ENCODE results near the gene DTX2.
"Not testable (repeated sequence)": the region's sequence is repeated elsewhere in the genome, so short reads cannot be mapped to it uniquely, and the experiment has no call there.

DTX2 gene

DNA sequence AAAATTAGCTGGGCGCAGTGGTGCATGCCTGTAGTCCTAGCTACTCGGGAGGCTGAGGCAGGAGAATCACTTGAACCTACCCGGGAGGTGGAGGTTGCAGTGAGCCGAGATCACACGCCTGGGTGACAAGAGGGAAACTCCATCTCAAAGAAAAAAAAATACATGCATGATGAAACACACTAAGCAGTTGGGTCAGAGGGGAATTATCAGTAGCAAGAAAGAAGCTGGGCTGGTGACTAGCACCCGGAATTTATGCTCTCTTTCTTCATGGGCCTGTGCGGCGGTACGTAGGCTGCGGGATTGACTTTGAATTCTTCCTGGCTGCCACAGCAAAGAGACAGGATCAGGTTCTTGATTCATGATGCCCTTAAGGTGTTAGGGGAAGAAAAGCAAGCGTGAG lies 18.1 kb downstream of the DTX2 start:
- H3K4me3 ChIP-seq; H3K9ac ChIP-seq; H3K27ac ChIP-seq; H3K27me3 ChIP-seq; H3K9me3 ChIP-seq (replicated peaks in 1 of 11); H3K4me1 ChIP-seq: not testable (repeated sequence)
- H4K20me1 ChIP-seq = peaks cover 0 to 35% (median 0%) of the 10 kb centered on the region in 11 experiments; a peak in 5 of 22 replicates
- peak overlapping the region in 2 of 11 experiments; percentile 16 to 24; a peak in 3 of 22 replicates for H3K4me2 ChIP-seq
- H3K36me3 ChIP-seq = peaks cover 10 to 41% (median 12%) of the 10 kb centered on the region in 11 experiments; a peak in 20 of 22 replicates

DNA sequence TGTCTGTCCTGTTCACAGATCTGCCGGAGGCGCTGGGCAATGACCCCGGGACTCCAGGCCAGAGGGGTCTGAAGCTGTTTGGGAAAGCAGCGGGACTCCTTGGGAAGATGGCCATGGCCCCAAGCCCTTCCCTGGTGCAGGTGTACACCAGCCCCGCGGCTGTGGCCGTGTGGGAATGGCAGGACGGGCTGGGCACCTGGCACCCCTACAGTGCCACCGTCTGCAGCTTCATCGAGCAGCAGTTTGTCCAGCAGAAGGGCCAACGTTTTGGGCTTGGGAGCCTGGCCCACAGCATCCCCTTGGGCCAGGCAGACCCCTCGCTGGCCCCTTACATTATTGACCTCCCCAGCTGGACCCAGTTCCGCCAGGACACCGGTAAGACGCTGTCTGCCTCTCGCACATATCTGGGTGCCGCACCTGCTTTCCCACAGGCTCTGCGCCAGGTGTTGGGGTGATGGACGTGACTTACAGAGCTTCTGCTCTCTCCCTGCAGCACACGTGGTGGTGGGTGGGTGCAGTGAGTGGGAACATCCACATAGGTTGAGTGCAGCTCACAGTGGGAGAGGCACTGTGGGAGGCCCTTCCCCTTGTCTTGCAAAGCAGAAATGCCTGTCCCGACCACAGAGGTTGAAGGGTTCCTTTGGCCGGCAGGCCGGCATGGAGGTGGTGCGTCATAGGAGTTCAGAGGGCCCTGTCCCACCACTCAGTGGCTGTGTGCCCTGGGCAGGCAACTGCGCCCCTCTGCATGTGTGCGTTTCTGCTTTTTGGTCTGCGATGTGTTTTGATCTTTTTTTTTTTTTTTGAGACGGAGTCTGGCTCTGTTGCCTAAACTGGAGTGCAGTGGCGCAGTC lies 19.1 kb downstream of the DTX2 start:
- H4K20me1 ChIP-seq = peaks cover 0 to 35% (median 0%) of the 10 kb centered on the region in 11 experiments; a peak in 5 of 22 replicates
- H3K27me3 ChIP-seq; H3K9ac ChIP-seq; H3K4me2 ChIP-seq; H3K4me1 ChIP-seq; H3K27ac ChIP-seq; H3K9me3 ChIP-seq (replicated peaks in 1 of 11); H3K4me3 ChIP-seq: not testable (repeated sequence)
- H3K36me3 ChIP-seq = peaks cover 10 to 35% (median 12%) of the 10 kb centered on the region in 11 experiments; a peak in 20 of 22 replicates

DNA sequence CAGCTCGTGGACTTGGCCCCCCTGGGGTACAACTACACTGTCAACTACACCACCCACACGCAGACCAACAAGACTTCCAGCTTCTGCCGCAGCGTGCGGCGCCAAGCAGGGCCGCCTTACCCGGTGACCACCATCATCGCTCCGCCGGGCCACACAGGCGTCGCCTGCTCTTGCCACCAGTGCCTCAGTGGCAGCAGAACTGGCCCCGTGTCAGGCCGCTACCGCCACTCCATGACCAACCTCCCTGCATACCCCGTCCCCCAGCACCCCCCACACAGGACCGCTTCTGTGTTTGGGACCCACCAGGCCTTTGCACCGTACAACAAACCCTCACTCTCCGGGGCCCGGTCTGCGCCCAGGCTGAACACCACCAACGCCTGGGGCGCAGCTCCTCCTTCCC lies 21.2 kb downstream of the DTX2 start:
- not testable (repeated sequence) for H3K9ac ChIP-seq; H3K27ac ChIP-seq; H3K4me3 ChIP-seq; H3K27me3 ChIP-seq; H3K4me2 ChIP-seq; H3K9me3 ChIP-seq (replicated peaks in 1 of 11)
- peaks cover 10 to 35% (median 12%) of the 10 kb centered on the region in 11 experiments; a peak in 20 of 22 replicates for H3K36me3 ChIP-seq
- peaks cover 0 to 31% (median 0%) of the 10 kb centered on the region in 11 experiments; a peak in 5 of 22 replicates for H4K20me1 ChIP-seq
- H3K4me1 ChIP-seq = peaks cover 0 to 13% (median 5%) of the 10 kb centered on the region in 10 experiments; a peak in 9 of 20 replicates

DNA sequence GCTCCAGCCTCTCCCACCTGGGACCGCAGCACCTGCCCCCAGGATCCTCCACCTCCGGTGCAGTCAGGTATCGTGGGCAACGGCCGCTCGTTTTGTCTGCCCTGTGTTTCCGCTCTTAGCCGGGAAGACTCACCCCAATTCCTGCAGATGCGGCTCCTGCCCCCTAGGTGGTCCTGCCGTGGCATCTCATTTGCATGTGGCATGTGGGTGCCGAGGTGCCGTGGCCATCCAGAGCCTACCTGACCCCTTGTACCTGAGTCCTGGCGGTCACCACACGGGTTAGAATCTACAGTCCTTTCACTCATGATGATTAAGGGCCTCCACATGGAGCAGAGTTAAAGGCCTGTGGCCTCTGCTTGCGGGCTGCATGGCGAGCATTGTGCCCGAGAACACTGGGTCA lies 21.6 kb downstream of the DTX2 start:
- H3K4me3 ChIP-seq; H3K9me3 ChIP-seq (replicated peaks in 1 of 11); H3K27me3 ChIP-seq; H3K27ac ChIP-seq; H3K9ac ChIP-seq; H3K4me2 ChIP-seq: not testable (repeated sequence)
- Histone ChIP-seq H3K4me1 (peaks cover 0 to 13% (median 6%) of the 10 kb centered on the region in 10 experiments; a peak in 9 of 20 replicates), H4K20me1 (peaks cover 0 to 31% (median 0%) of the 10 kb centered on the region in 11 experiments; a peak in 5 of 22 replicates), H3K36me3 (peaks cover 10 to 35% (median 12%) of the 10 kb centered on the region in 11 experiments; a peak in 20 of 22 replicates)

GRCh38 chr7:76484456-76484855 lies 22.9 kb downstream of the DTX2 start:
- H4K20me1 ChIP-seq = peaks cover 0 to 21% (median 0%) of the 10 kb centered on the region in 11 experiments; a peak in 5 of 22 replicates
- not testable (repeated sequence) for H3K27ac ChIP-seq; H3K9me3 ChIP-seq (replicated peaks in 1 of 11); H3K9ac ChIP-seq; H3K27me3 ChIP-seq; H3K4me3 ChIP-seq; H3K4me2 ChIP-seq
- H3K36me3 ChIP-seq = peaks cover 10 to 35% (median 12%) of the 10 kb centered on the region in 11 experiments; a peak in 20 of 22 replicates
- H3K4me1 ChIP-seq = peaks cover 0 to 13% (median 4%) of the 10 kb centered on the region in 10 experiments; a peak in 9 of 20 replicates

DNA sequence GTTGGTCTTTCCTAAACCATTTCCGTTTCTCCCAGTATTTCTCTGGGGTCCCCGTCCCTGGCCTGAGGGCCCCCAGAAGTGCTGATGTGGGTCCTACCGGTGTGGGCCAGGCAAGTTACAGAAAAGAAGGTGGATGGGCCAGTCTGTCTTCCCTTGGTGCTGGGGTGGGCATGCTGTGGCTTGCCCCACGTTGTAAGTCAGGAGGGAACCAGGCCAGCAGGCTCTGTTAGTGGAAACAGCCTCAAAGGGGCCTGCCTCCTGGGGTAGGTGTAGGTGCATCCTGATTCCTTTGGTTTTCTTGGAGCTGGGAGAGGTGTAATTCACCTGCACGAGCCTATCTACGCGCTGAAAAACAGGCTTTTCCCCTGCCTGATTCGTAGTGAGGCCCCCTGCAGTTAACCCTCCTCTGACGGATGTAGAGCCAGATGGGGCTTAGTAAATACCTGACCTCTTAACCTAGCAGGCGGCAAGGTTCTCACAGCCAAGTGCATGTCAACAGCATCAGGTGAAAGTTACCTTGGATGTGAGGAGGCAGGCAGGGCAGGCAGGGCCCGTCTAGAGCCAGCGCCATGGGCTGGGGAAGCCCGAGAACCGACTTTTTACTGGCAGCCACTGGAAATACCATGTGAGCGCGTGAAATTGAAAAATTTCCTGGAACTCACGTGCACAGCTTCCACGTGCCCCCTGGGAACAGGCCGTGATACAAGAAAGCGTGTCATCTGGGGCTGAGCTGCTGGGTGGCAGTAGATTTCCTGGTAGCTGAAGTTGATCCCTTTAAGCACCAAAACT lies 24.5 kb downstream of the DTX2 start:
- H3K27me3 ChIP-seq; H3K9ac ChIP-seq; H3K9me3 ChIP-seq (replicated peaks in 1 of 11); H4K20me1 ChIP-seq; H3K4me3 ChIP-seq: not testable (repeated sequence)
- Histone ChIP-seq H3K4me1 (peaks cover 0 to 11% (median 2%) of the 10 kb centered on the region in 10 experiments; a peak in 4 of 20 replicates), H3K4me2 (peak overlapping the region in 6 of 11 experiments; percentile 42 to 58 (median 52); a peak in 5 of 22 replicates), H3K27ac (peak overlapping the region in 4 of 11 experiments; percentile 40 to 59 (median 44); a peak in 4 of 22 replicates), H3K36me3 (peaks cover 10 to 24% (median 12%) of the 10 kb centered on the region in 11 experiments; a peak in 20 of 22 replicates)

DNA sequence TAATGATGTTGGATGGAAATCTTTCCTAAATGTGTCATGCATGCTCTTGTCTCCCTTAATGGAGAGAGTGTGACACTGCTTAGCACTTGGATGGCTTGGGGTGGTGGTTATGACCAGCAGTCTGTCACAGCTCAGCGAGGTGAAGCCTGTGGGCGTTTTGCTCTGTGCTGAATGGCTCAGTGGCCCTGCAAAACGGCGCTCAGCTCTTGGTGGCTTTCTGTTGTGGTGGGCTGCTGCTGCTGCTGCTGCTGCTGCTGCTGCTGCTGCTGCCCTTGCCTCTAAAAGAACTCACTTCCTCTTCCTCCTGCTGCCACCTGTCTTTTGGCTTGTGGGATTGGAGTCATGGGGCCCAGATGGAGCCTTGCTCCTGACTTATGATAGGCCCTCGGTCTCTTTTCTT lies 25.1 kb downstream of the DTX2 start:
- not testable (repeated sequence) for H3K9me3 ChIP-seq (replicated peaks in 1 of 11); H3K4me2 ChIP-seq; H3K27me3 ChIP-seq; H3K27ac ChIP-seq; H3K9ac ChIP-seq; H4K20me1 ChIP-seq; H3K4me3 ChIP-seq
- H3K36me3 ChIP-seq = peaks cover 10 to 22% (median 12%) of the 10 kb centered on the region in 11 experiments; a peak in 20 of 22 replicates
- H3K4me1 ChIP-seq = peaks cover 0 to 11% (median 2%) of the 10 kb centered on the region in 10 experiments; a peak in 6 of 20 replicates

- H3K9me3 ChIP-seq (replicated peaks in 1 of 11) = not testable (repeated sequence)
- 0 out of 22 replicates have a peak overlapping the region, but pooled peaks of 1 of the 11 experiments have one; percentile 32 for H3K4me2 ChIP-seq
These were observed 26.5 kb downstream of the DTX2 start for GRCh38 chr7:76487969-76488368.

DNA sequence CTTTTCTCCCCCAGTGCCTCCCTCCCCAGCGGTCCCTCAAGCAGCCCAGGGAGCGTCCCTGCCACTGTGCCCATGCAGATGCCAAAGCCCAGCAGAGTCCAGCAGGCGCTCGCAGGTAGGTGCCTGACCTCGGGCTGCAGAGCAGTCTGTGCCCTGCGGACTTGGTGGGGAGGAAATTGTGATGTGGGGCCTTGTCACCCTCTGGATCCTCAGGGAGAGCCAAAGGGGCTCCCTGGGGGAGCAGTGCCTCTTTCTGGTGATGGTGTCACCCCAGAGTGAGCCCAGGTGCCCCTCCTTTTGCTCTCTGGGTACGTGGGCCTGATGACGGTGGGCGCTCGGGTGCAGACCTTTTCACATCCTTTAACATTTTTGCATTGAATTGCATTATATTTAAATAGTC lies 30.6 kb downstream of the DTX2 start:
- H3K4me1 ChIP-seq = peaks cover 0 to 15% (median 5%) of the 10 kb centered on the region in 10 experiments; a peak in 9 of 20 replicates
- H3K4me3 ChIP-seq; H3K27ac ChIP-seq; H3K36me3 ChIP-seq; H3K9me3 ChIP-seq (replicated peaks in 1 of 11); H4K20me1 ChIP-seq; H3K27me3 ChIP-seq; H3K9ac ChIP-seq: not testable (repeated sequence)
- peak overlapping the region in 6 of 11 experiments; percentile 28 to 53 (median 42); a peak in 9 of 22 replicates for H3K4me2 ChIP-seq

More at GRCh38 chr7:76487969-76488368, 26.5 kb downstream of the DTX2 start:
- H3K9ac ChIP-seq, H3K27me3 ChIP-seq, H3K27ac ChIP-seq, H3K4me3 ChIP-seq, H3K36me3 ChIP-seq, H4K20me1 ChIP-seq: not testable (repeated sequence)
- peaks cover 0 to 17% (median 8%) of the 10 kb centered on the region in 10 experiments; a peak in 9 of 20 replicates for H3K4me1 ChIP-seq

- not testable (repeated sequence) for H3K36me3 ChIP-seq; H3K4me3 ChIP-seq; H3K4me1 ChIP-seq; H3K9me3 ChIP-seq (replicated peaks in 1 of 11); H3K27me3 ChIP-seq; H4K20me1 ChIP-seq; H3K27ac ChIP-seq; H3K4me2 ChIP-seq; H3K9ac ChIP-seq
These were observed 34.2 kb downstream of the DTX2 start for GRCh38 chr7:76495717-76496116.

DNA sequence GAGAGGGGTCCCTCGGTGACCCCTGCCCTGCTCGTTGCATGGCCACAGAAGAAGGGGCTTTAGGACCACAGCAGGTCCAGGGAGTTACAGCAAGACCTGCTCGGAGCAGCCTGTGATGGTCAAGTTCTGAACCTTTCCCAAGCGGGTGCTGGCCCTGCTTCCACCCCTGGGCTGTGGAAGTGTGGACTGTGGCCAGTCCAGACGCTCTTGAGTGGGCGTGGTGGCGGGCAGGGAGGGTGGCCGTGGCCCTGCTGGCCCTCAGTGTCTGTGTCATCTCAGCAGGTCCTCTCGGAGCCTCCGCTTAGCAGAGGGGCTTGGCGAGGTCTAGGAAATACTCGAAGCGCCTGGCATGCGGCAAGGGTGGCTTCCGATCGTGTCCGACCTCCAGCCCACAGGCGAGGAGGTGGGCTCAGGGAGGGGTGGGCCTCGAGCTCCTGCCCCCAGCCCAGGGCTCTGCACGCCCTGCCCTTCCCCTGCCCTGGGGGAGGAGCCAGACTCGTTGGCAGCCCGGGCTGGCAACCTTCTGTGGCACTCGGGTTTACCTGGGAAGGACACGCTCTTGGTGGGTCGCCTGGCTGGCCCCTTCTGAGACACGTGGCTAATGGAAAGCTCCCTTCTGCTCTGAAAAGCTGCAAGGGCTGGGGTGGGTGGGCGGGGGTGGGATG lies 36.5 kb downstream of the DTX2 start:
- H3K4me1 ChIP-seq; H3K9ac ChIP-seq; H3K9me3 ChIP-seq (replicated peaks in 1 of 11); H4K20me1 ChIP-seq; H3K27me3 ChIP-seq; H3K4me2 ChIP-seq; H3K27ac ChIP-seq; H3K4me3 ChIP-seq: not testable (repeated sequence)
- peaks cover 0 to 24% (median 6%) of the 10 kb centered on the region in 11 experiments; a peak in 10 of 22 replicates for H3K36me3 ChIP-seq

DNA sequence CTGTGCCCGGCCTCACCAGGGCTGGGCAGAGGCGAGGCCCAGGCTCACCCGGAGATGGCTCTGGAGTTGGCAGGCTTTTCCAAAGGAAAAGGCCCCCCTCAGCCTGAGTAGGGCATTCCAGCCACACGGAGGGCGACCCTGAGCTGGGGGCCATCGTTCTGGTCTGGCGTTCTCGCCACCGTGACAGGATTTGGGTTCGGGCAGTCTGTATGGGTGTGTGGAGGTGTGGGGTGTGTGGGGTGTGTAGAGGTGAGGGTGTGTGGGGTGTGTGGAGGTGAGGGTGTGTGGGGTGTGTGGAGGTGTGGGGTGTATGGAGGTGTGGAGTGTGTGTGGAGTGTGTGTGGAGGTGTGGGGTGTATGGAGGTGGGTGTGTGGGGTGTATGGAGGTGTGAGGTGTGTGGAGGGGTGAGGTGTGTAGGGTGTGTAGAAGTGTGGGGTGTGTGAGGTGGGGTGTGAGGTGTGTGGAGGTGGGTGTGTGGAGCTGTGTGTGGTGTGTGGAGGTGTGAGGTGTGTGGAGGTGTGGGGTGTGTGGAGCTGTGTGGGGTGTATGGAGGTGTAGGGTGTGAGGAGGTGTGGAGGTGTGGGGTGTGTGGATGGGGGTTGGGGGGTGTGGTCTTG lies 37.2 kb downstream of the DTX2 start:
- H3K4me2 ChIP-seq; H3K4me3 ChIP-seq; H3K9me3 ChIP-seq (replicated peaks in 1 of 11); H3K4me1 ChIP-seq; H4K20me1 ChIP-seq; H3K27ac ChIP-seq; H3K9ac ChIP-seq; H3K27me3 ChIP-seq: not testable (repeated sequence)
- H3K36me3 ChIP-seq = peaks cover 0 to 30% (median 6%) of the 10 kb centered on the region in 11 experiments; a peak in 10 of 22 replicates

All from BLaER1 treated with 17β-estradiol and CSF1 and Interleukin-3, amounts not matched to agents 10 nM and 100 nM (cell line).